Myocyte (in vitro differentiated cells): ENCODE measurements around the gene XRN1. TPM values are rescaled to one million over a fixed set of nuclear protein-coding genes. Genes with fewer than 3 reads are reported as not detected.
"Not testable (repeated sequence)": the region's sequence is repeated elsewhere in the genome, so short reads cannot be mapped to it uniquely, and the experiment has no call there.

ENCODE experiments used
- DNase-seq: peaks from one replicate; pipeline ENCODE4 v3.0.0-alpha.2; 2012; ENCODE audit warnings: low read depth
- total RNA-seq: library from RNA; depleted of rRNA; stranded (reverse); fragments of >200 nt; gene quantifications from 2 replicates; pipeline ENCODE4 v1.2.3, GENCODE V29; 2014

XRN1 gene
- total RNA-seq, 1 donor from 2014 or later, result 29.4 TPM

- not testable (repeated sequence) for DNase-seq
Observed at GRCh38 chr3:142352698-142353097, 95.1 kb downstream of the XRN1 start.

- DNase-seq, result no peak
Observed at GRCh38 chr3:142348460-142348859, 99.4 kb downstream of the XRN1 start.

GRCh38 chr3:142337994-142338393, 109.8 kb downstream of the XRN1 start:
- DNase-seq, result no peak

GRCh38 chr3:142332390-142332789, 115.4 kb downstream of the XRN1 start:
- no peak for DNase-seq

- not testable (repeated sequence) for DNase-seq
Observed at GRCh38 chr3:142324275-142324953, 123.4 kb downstream of the XRN1 start.

- no peak for DNase-seq
Observed at GRCh38 chr3:142319912-142320311, 127.9 kb downstream of the XRN1 start.

- DNase-seq, result peak; percentile 43
Observed at GRCh38 chr3:142319094-142319493, 128.7 kb downstream of the XRN1 start.

GRCh38 chr3:142318331-142318730, 129.5 kb downstream of the XRN1 start:
- DNase-seq, result peak; percentile 6

GRCh38 chr3:142315978-142316388, 131.9 kb downstream of the XRN1 start:
- not testable (repeated sequence) for DNase-seq

GRCh38 chr3:142315083-142315482, 132.8 kb downstream of the XRN1 start:
- DNase-seq, result peak; percentile 27

GRCh38 chr3:142310439-142310838, 137.4 kb downstream of the XRN1 start:
- DNase-seq, result no peak

GRCh38 chr3:142302847-142303246, 145.0 kb downstream of the XRN1 start:
- DNase-seq, result not testable (repeated sequence)

- no peak for DNase-seq
Observed at GRCh38 chr3:142298626-142299025, 149.2 kb downstream of the XRN1 start.

- no peak for DNase-seq
Observed at GRCh38 chr3:142296507-142296906, 151.3 kb downstream of the XRN1 start.

- DNase-seq, result no peak
Observed at GRCh38 chr3:142287866-142288638, 159.8 kb downstream of the XRN1 start.

- no peak for DNase-seq
Observed at GRCh38 chr3:142285083-142285517, 162.7 kb downstream of the XRN1 start.

- no peak for DNase-seq
Observed at GRCh38 chr3:142282503-142282902, 165.3 kb downstream of the XRN1 start.

GRCh38 chr3:142281474-142281873, 166.4 kb downstream of the XRN1 start:
- no peak for DNase-seq

GRCh38 chr3:142279965-142280590, 167.8 kb downstream of the XRN1 start:
- DNase-seq, result peak; percentile 83

GRCh38 chr3:142278451-142278850, 169.4 kb downstream of the XRN1 start:
- no peak for DNase-seq

GRCh38 chr3:142276781-142277180, 171.1 kb downstream of the XRN1 start:
- DNase-seq, result no peak

GRCh38 chr3:142275856-142276255, 172.0 kb downstream of the XRN1 start:
- peak; percentile 13 for DNase-seq
